IPS-18c (cell line): ENCODE measurements around the gene FTL.

Source experiments
- H3K4me3 ChIP-seq: 2 replicates; pipeline ENCODE4 v1.7.0; 2013; ENCODE audit warnings: low read depth, mild to moderate bottlenecking, low read length, moderate library complexity; ENCODE audit not compliant: insufficient read depth
- H3K9me3 ChIP-seq: one replicate; pipeline ENCODE4 v1.6.1; 2013; ENCODE audit warnings: mild to moderate bottlenecking, low read length, moderate library complexity; ENCODE audit not compliant: control insufficient read depth, insufficient read depth

Gene FTL

DNA sequence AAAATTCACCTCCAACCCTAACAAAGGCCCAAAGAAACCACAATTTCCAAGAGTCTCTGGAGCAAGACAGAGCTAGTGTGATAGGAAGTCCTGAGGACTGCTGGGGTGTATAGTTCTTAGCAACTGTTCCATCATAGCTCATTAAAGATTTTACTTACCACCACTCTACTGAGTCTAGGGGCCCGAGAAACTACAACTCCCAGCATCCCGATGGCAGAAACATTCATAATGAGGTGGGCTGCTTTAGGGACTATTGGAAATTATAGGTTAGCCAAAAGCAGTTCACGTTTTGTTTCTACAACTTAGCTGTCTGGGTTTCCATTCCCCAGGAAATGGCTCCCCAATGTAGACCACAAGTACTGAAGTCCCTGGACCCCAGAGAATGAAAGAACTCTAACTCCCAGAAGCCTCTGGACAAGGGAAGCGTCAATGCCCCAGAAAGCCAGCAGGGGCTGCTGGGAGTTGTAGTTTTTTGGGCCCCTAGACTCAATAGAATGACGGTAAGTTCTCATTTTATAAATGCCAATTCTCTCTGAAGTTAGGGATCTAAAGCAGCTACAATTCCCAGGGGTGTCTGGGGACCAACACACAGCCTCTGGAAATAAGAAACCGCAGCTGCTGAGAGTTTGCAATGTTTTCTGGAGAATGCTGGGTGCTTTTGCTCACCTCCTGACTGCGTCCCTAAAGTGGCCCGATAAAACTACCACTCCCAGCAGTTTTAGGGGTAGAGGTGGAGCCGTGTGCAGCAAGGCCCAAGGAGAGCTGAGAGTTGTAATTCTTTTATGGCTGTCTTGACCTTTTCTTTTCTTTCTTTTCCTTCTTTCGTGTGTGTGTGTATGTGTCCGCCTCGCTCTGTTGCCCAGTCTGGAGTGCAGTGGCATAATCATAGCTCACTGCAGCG lies 11.1 kb downstream of the FTL start:
- Histone ChIP-seq H3K9me3 (no peaks in the 10 kb centered on the region), H3K4me3 (no peak overlapping the region)

DNA sequence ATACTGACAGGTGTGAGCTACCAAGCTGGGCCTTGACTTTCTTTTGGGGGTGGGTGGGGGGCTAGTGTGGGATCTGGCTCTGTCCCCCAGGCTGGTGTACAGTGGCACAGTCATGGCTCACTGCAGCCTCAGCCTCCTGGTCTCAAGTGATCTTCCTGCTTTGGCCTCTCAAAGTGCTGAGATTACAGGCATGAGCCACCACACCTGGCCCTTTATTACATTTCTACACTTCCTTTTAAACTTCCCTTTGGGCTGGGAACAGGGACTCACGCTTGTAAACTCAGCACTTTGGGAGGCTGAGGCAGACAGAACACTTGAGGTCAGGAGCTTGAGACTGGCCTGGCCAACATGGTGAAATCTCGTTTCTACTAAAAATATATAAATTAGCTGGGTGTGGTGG lies 12.0 kb downstream of the FTL start:
- Histone ChIP-seq H3K9me3 (no peaks in the 10 kb centered on the region), H3K4me3 (no peak overlapping the region)

DNA sequence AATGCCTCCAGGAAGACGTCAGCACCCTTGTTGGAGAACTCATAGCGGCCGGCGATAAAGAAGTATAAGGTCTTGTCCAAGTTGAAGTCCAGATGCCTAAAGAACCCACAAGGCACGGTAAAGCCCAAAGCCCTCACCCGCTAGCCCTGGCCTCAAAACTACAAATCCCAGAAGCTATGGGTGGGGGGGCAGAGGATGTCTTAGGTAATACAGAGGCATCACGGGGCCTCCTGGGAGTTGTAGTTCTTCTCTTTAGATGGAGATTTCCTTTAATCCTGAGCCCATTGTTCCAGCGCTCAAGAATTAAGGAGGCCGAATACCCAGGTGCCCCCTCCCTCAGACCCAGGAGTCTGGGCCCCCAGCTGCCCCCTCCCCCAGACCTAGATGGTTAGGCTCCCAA lies 17.2 kb downstream of the FTL start:
- Histone ChIP-seq H3K9me3 (no peaks in the 10 kb centered on the region), H3K4me3 (no peak overlapping the region)

DNA sequence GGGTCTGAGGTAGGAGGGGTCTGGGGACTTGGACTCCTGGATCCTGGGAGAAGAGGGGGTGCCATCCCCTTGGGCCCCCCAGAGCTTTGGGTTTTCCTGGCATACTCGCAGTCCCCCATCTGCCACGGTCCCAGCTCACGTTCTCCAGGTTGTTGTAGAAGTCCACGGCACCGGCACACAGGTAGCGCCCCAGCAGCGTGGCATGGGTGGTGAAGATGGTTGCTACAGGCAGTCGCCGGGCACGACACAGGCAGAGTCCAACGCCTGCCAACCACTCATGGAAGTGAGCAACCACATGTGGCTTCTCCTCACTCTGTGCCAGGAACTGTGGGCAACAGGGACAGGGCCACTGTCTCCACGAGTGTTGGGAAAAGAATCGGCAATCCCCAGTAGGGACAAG lies 20.6 kb downstream of the FTL start:
- no peaks in the 10 kb centered on the region for H3K9me3 ChIP-seq
- H3K4me3 ChIP-seq = no peak overlapping the region

DNA sequence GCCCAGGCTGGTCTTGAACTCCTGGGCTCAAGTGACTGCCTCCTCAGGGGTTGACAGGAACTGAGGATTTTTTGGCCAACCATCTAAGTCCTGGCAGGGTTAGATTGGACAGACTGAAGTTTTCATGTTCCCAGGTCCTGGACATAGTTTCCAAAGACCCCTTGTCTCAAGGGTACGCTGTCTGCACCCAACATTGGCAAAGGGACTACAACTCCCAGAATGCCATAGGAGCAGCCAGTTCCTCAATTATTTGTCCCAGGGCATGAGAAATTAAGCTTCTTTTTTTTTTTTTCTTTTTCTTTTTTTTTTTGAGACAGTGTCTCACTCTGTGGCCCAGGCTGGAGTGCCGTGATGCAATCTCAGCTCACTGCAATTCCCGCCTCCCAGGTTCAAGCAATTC lies 21.1 kb downstream of the FTL start:
- H3K9me3 ChIP-seq = no peaks in the 10 kb centered on the region
- H3K4me3 ChIP-seq = no peak overlapping the region

DNA sequence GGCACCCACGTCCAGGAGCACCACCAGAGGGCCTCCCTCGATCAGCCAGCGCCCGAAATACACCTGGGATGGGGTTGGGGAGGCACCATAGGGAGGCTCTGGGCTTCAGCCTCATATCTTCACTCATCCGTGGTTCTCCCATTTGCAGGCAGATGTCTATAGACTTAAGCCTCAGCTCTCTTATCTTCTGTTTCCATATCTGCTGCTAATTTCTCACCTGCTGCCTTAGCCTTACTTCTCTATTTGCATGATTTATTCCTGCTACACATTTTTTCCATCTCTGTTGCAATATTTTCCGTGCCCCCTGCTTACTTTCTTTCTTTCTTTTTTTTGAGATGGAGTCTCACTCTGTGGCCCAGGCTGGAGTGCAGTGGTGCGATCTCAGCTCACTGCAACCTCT lies 22.2 kb downstream of the FTL start:
- Histone ChIP-seq H3K4me3 (no peak overlapping the region), H3K9me3 (no peaks in the 10 kb centered on the region)

DNA sequence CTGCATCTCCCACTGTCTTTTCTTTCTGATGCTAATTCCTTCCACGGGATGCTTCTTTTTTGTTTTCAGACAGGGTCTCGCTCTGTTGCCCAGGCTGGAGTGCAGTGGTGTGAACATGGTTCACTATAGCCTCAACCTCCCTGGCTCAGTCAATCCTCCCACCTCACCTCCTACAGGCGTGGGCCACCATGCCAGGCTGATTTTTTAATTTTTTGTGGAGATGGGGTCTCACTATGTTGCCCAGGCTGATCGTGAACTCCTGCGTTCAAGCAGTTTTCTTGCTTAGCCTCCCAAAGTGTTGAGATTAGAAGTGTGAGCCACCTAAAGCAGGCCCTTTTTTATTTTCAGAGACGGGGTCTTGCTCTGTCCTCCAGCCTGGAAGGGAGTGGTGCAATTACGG lies 23.2 kb downstream of the FTL start:
- H3K4me3 ChIP-seq = no peak overlapping the region
- H3K9me3 ChIP-seq = no peaks in the 10 kb centered on the region

DNA sequence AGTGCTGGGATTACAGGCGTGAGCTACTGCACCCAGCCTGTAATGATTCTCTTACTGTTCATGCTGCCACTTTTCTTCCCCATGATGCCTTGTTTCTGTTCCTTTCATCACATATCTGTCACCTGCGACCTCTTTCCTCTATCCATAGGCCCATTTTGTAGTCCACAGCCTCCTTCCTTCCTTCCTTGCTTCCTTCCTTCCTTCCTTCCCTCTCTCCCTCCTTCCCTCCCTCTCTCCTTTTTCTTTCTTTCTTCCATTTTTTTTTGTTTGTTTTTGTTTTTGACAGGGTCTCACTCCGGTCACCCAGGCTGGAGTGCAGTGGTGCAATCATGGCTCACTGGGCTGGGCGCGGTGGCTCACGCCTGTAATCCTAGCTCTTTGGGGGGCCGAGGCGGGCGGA lies 23.8 kb downstream of the FTL start:
- H3K4me3 ChIP-seq = no peak overlapping the region
- no peaks in the 10 kb centered on the region for H3K9me3 ChIP-seq

DNA sequence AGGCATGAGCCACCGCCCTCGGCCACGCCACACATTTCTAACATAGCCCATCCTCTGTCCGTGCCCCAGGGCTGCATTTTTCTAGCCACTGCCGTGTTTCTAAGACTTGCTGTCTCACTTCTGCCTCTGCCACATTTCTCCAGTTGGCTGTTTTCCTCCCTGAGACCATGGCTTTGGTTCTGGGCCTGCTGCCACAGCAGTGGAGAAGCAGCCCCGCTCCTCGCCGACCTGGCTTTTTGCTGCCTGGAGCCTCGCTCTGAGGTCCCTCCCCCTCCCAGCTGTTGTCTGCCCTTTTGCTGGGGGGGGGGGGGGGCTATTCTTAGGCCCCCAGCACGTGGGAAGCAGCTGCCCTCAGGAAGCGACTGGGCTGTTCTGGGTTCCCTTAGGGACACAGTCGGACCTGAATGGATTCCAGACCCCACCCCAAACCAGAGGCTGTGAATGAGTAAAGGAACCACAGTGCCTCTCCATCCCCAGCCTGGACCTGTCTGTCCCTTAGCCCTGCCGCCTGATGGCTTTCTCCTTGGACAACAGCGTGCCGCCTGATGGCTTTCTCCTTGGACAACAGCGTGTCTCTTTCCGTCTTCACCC lies 24.7 kb downstream of the FTL start:
- Histone ChIP-seq H3K9me3 (no peaks in the 10 kb centered on the region), H3K4me3 (no peak overlapping the region)

DNA sequence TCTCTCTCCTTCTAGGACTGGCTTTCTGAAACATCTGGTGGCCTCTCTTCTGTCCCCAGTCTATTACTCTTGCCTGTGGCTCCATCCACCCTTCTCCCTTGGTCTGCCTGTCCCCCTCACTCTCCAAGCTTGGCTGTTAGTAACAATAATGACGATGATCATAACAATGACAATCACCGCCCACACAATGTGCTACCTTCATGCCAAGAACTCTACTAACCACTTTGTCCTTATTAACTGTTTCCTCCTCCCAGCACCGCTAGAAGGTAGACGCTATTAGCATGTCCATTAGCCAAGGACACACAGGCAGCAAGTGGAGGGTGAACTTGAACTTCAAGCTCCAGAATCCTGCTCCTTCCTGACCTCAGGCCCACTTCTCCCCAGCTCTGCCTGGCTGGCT lies 25.3 kb downstream of the FTL start:
- Histone ChIP-seq H3K9me3 (no peaks in the 10 kb centered on the region), H3K4me3 (no peak overlapping the region)

DNA sequence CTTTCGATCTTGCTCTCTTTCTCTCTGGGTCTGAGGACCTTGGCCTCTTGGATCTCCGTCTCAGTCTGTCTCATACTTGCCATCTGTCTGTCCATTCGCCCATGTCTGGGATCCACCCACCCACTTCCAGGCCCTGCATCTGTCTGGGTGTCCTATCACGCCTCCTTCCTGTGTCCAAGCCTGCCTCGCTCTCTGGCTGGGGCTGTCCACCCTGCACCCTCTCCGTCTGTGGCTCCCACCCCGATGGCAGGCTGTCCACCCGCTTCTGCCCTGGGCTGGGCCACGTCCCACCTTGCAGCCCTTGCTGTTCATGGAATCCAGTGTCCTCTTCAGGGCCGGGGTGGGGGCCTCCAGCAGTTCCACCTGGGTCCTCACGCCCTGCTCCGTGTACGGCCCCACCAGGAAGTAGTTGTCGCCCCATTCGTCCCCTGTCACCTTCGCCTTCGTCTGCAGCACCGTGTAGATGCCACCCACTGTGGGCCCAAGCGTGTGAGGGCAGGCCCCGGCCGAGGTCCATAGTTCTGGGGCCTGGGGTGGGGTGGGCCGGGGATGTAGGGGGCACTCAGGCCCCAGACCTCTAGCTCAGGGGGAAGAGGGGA lies 26.0 kb downstream of the FTL start:
- no peaks in the 10 kb centered on the region for H3K9me3 ChIP-seq
- no peak overlapping the region for H3K4me3 ChIP-seq

DNA sequence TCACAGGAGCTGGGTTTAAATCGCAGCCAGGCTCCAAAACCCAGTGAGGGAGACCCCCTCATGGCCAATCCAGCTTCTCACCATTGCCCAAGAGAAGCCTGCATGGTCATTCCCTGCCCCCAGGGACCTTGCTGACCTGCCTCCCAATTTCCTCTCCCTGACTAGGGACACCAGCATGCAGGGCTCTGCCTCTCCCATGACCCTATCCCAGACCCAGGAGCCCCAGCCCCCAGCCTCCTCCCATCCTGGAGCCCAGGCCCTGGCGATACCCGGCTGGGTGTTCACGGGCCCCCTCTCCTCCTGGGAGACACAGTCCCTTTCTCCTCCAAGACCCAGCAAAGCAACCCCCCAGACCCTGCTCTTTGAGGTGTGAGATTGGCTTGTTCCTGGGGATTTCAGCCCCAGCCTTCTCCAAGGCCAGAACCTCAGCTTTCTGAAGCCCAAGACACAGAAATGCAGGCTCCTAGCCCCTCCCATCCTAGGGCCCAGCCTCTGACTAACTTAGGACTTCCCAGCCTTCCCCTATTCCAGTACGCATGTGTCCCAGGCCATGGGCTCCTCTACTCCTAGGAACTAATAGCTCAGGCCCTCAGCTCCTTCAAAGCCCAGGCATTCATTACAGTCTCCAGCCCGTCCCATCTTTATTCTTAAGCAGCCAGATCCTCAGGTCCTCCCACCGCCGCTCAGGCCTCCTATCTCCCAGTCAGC lies 26.9 kb downstream of the FTL start:
- Histone ChIP-seq H3K9me3 (no peaks in the 10 kb centered on the region), H3K4me3 (peak overlapping the region; percentile 95)

DNA sequence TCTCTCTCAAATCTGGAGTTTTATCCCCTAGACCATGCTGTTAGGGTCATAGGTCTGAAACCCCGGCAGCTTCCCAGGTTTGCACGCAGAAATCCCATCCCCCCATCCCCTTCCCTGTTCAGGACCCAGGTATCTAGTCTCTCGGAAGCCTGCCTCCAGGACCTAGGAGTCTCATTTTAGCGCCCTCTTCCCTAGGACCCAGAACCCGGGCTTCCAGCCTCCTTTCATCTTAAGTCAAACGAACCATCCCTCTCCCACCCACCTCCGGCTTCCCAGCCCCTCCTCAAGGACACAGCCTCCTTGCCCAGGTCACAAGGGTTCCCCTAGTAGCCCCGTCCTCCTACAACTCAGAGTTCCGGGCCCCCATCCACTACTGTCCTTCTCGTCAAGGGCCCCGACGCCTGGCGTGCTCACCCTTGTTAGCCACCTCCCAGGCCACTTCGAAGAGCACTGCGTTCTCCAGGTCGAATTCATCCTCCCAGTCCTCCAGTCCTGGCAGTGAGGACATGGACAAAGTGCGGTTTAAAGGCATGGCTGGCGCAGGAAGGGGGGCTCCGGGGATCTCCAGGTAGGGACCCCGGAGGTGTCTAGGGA lies 27.6 kb downstream of the FTL start:
- Histone ChIP-seq H3K9me3 (no peaks in the 10 kb centered on the region), H3K4me3 (peak overlapping the region; percentile 95)

DNA sequence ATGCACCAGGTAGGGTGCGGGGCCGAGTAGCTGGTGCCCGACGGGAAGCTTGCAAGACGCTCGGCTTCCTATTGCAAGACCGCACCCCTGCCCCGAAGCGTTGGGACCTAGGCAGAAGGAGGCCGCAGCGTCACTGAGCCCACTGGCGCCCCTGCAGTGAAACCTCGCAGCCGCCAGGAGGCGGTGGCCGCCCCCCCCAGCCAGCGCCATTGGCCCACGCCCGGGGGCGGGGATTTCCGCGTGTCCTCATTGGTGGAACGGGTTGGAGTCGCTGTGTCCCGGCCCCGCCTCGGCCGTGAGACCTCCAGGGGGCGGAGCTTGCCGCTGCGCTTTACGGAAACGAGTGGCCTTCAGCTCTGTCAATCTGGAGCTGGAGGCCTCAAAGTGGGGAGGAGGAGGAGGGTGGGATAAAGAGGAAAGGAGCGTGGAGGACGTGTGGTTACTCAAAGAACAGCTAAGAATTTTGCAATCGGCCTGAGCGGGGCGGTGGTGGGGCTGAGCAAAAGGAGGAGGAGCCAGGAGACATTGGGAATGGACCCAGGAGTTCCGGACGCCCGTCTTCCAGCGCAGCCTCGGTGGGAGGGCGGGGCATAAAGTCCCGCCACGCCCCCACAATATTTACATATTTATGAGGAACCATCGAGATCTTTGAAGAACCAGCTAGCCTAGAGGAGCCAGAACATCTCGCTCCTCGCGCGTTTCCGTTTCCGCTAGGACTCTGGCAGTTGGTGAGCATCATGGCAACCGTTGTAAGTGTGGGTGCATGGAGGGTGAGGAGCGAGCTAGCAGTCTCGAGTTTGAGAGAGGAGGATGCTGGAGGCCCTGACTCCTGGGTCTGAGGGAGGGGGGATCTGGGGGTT lies 28.3 kb downstream of the FTL start, which contains the start of the genes GYS1 and RUVBL2:
Gene GYS1 (minus strand): TSS at position 135 of the 860 bp plus-strand sequence. CDS start 197 bp downstream, outside the sequence.
Gene RUVBL2 (plus strand): TSS at position 713 of the 860 bp plus-strand sequence. CDS start 25 bp downstream, at position 738.
- Histone ChIP-seq H3K9me3 (no peaks in the 10 kb centered on the region), H3K4me3 (peak within 1 kb of the TSS; percentile 95)

DNA sequence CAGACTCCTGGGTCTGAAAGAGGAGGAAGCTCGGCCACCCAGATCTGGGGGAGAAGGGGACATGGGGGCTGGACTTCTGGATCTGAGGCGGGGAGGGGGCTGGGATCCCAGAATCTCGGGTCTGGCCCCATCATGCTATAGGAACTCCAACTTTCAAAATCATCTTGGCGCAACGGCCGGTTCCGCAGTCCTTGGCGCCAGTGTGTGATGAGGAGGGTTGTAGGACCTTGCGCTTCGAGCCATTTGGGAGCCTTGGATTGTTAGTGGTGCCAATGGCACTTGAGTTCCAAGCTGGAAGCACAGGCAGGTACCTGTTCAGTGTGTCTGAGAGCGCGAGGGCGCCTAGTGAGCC lies 28.9 kb downstream of the FTL start:
- Histone ChIP-seq H3K4me3 (peak overlapping the region; percentile 87), H3K9me3 (no peaks in the 10 kb centered on the region)

DNA sequence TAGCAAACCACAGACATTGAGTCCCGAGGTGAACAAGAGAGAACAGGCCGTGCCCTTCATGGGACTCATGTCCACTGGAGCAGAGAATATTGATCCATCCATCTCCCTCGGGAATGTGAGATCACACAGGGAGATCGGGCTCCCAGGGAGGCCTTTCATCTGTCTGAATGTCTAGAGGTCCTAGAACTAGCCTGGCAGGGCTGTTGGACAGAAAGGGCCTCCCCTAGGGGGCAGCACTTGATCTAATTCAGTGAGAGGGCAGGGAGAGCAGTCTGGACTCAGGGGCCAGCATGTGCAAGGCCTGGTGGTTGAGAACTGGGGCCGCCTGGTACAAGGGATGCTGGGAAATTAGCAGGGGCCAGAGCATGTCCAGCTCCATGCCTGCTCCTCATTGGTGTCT lies 32.9 kb downstream of the FTL start:
- Histone ChIP-seq H3K4me3 (no peak overlapping the region), H3K9me3 (no peaks in the 10 kb centered on the region)
